ENCODE results near the gene RNLS. TPM values are rescaled to one million over a fixed set of nuclear protein-coding genes. Genes with fewer than 3 reads are reported as not detected.
A peak's percentile ranks its signal among the peaks of the same experiment; 100 is the strongest.
"Not testable (repeated sequence)": the region's sequence is repeated elsewhere in the genome, so short reads cannot be mapped to it uniquely, and the experiment has no call there.

Gene RNLS
- total and polyA plus RNA-seq, 2 of the 4 experiments (the other 2 are of a cell fraction): 4.5 to 7.0 TPM

DNA sequence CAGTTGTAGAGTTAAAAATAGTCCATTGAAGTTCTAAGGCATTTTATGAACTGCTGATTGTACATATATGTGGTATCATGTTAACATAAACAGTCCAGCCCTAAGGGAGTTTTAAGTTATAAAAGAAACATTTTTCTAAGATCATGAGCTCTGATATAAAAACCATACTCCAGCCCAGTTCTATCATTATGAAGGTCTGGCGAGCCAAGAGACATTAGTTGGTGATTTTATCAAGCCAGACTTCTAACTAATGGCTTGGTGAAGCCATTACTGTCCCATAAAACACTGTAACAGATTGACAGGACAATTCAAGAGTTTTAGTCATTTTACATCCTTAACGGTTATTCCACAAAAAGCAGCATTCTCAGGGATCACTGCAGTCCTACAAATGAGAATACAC is 221.6 kb downstream of the RNLS start:
- no peak overlapping the region for H4K5ac ChIP-seq (ENCODE audit: low read depth, low read length)
- dilution Hi-C loops (cut with HindIII; ENCODE audit: low sequenced_read_pairs, unreplicated experiment) (no loop called here), intact Hi-C loops (cut with micrococcal nuclease) (no loop called here), in situ Hi-C loops (cut with MboI; ENCODE audit: low sequenced_read_pairs) (no loop called here)
- H2BK120ac ChIP-seq (ENCODE audit: low read depth, low read length): no peak overlapping the region
- TF ChIP-seq, protein P1, sequence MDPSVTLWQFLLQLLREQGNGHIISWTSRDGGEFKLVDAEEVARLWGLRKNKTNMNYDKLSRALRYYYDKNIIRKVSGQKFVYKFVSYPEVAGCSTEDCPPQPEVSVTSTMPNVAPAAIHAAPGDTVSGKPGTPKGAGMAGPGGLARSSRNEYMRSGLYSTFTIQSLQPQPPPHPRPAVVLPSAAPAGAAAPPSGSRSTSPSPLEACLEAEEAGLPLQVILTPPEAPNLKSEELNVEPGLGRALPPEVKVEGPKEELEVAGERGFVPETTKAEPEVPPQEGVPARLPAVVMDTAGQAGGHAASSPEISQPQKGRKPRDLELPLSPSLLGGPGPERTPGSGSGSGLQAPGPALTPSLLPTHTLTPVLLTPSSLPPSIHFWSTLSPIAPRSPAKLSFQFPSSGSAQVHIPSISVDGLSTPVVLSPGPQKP (IDR thresholded peaks at IDR 0.05; ENCODE audit: borderline replicate concordance, low read depth, low read length): no peak
- no peak for TF ChIP-seq MAFK (IDR thresholded peaks at IDR 0.05; ENCODE audit: low read depth, low read length)
- no peak for TF ChIP-seq NFE2L2 (IDR thresholded peaks at IDR 0.05; ENCODE audit: low read depth, low read length)
- TF ChIP-seq, protein P2, sequence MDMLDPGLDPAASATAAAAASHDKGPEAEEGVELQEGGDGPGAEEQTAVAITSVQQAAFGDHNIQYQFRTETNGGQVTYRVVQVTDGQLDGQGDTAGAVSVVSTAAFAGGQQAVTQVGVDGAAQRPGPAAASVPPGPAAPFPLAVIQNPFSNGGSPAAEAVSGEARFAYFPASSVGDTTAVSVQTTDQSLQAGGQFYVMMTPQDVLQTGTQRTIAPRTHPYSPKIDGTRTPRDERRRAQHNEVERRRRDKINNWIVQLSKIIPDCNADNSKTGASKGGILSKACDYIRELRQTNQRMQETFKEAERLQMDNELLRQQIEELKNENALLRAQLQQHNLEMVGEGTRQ (IDR thresholded peaks at IDR 0.05; ENCODE audit: low read depth, low read length): no peak
- H2AK5ac ChIP-seq (ENCODE audit: low read depth, low read length): no peak overlapping the region
- H4K8ac ChIP-seq (ENCODE audit: low read depth in 2 of 2, low read length in 2 of 2): no peak overlapping the region
- H2BK15ac ChIP-seq (ENCODE audit: low read depth, low read length): no peak overlapping the region
- no peaks in the 10 kb centered on the region for H3K79me1 ChIP-seq (ENCODE audit: low read depth in 1 of 2, low read length in 2 of 2)
- H4K91ac ChIP-seq (ENCODE audit: insufficient read depth, low read depth, low read length): no peak overlapping the region
- DNase-seq (peak; percentile 10), ATAC-seq (ENCODE audit: low read depth) (no peak; the same call in 1 of the 2 replicates)
- no peak overlapping the region for H3K27ac ChIP-seq (ENCODE audit: insufficient read depth, low read length)
- H4K20me1 ChIP-seq (ENCODE audit: insufficient read depth, low read length): no peaks in the 10 kb centered on the region
- H3K4me2 ChIP-seq (ENCODE audit: low read depth, low read length): no peak overlapping the region
- WGBS, 2 experiments (ENCODE audit: extremely low coverage in 2 of 2, insufficient read length in 1 of 2): no CpG with 5 or more reads among the region's 2 CpGs
- no TSS peak for BruUV-seq (replicated peaks)
- H3K4me1 ChIP-seq (ENCODE audit: control insufficient read depth, insufficient read depth, low read length): no peaks in the 10 kb centered on the region
- H3K56ac ChIP-seq (ENCODE audit: extremely low read depth, insufficient read depth, low read length): no peak overlapping the region
- no peaks in the 10 kb centered on the region; the same call in 1 of the 2 replicates for H3K27me3 ChIP-seq (ENCODE audit: control insufficient read depth, insufficient read depth, low read length)
- H3K18ac ChIP-seq (ENCODE audit: low read depth, low read length): no peak overlapping the region
- H2AFZ ChIP-seq (replicated peaks; ENCODE audit: low read length, poor library complexity): no peak overlapping the region
- no peak overlapping the region for H3K9ac ChIP-seq (ENCODE audit: low read depth, low read length)
- no peak overlapping the region for H3K14ac ChIP-seq (replicated peaks; ENCODE audit: low read depth, low read length)
- ChIA-PET CTCF (no interaction called here), POLR2A (ENCODE audit: unreplicated experiment) (no interaction called here)
- H3K36me3 ChIP-seq (ENCODE audit: control insufficient read depth, insufficient read depth, low read length): no peaks in the 10 kb centered on the region
- no peak overlapping the region for H3K4ac ChIP-seq (ENCODE audit: low read depth, low read length)
- no peak overlapping the region for H2BK5ac ChIP-seq (ENCODE audit: low read depth, low read length, poor library complexity, severe bottlenecking)
- 0 out of 2 replicates have a peak, but pooled peaks cover 2% of the 10 kb centered on the region for H3K9me3 ChIP-seq (ENCODE audit: control insufficient read depth, insufficient read depth, low read length)
- no peaks in the 10 kb centered on the region for H3K9me1 ChIP-seq (ENCODE audit: insufficient read depth, low read length)
- no peak overlapping the region for H2AK9ac ChIP-seq (replicated peaks; ENCODE audit: low read depth, low read length, poor library complexity)
- no peak overlapping the region for H2BK20ac ChIP-seq (ENCODE audit: low read depth, low read length)
- no peak overlapping the region for H3K4me3 ChIP-seq (ENCODE audit: insufficient read depth, low read depth, low read length)
- H3K23ac ChIP-seq (ENCODE audit: low read depth, low read length): no peak overlapping the region

- H3K9me3 ChIP-seq (ENCODE audit: control insufficient read depth, insufficient read depth, low read length); CTCF ChIA-PET; H3K4me2 ChIP-seq (ENCODE audit: low read depth, low read length); H3K9me1 ChIP-seq (ENCODE audit: insufficient read depth, low read length); H2BK15ac ChIP-seq (ENCODE audit: low read depth, low read length); H3K18ac ChIP-seq (ENCODE audit: low read depth, low read length); H3K4ac ChIP-seq (ENCODE audit: low read depth, low read length); in situ Hi-C loops (cut with MboI; ENCODE audit: low sequenced_read_pairs); H3K56ac ChIP-seq (ENCODE audit: extremely low read depth, insufficient read depth, low read length); H3K4me3 ChIP-seq (ENCODE audit: insufficient read depth, low read depth, low read length); H2BK5ac ChIP-seq (ENCODE audit: low read depth, low read length, poor library complexity, severe bottlenecking); ATAC-seq (ENCODE audit: low read depth); H3K14ac ChIP-seq (replicated peaks; ENCODE audit: low read depth, low read length); H2AFZ ChIP-seq (replicated peaks; ENCODE audit: low read length, poor library complexity); H3K79me1 ChIP-seq (ENCODE audit: low read depth in 1 of 2, low read length in 2 of 2); H3K27me3 ChIP-seq (ENCODE audit: control insufficient read depth, insufficient read depth, low read length); H3K23ac ChIP-seq (ENCODE audit: low read depth, low read length); H2AK9ac ChIP-seq (replicated peaks; ENCODE audit: low read depth, low read length, poor library complexity); H3K9ac ChIP-seq (ENCODE audit: low read depth, low read length); H4K8ac ChIP-seq (ENCODE audit: low read depth in 2 of 2, low read length in 2 of 2); dilution Hi-C loops (cut with HindIII; ENCODE audit: low sequenced_read_pairs, unreplicated experiment); POLR2A ChIA-PET (ENCODE audit: unreplicated experiment); H3K4me1 ChIP-seq (ENCODE audit: control insufficient read depth, insufficient read depth, low read length); H2AK5ac ChIP-seq (ENCODE audit: low read depth, low read length); H2BK20ac ChIP-seq (ENCODE audit: low read depth, low read length); H4K91ac ChIP-seq (ENCODE audit: insufficient read depth, low read depth, low read length); intact Hi-C loops (cut with micrococcal nuclease); H4K20me1 ChIP-seq (ENCODE audit: insufficient read depth, low read length); H2BK120ac ChIP-seq (ENCODE audit: low read depth, low read length); H3K27ac ChIP-seq (ENCODE audit: insufficient read depth, low read length); BruUV-seq (replicated peaks); H3K36me3 ChIP-seq (ENCODE audit: control insufficient read depth, insufficient read depth, low read length); DNase-seq; H4K5ac ChIP-seq (ENCODE audit: low read depth, low read length): not testable (repeated sequence)
- WGBS, 2 experiments (ENCODE audit: extremely low coverage in 2 of 2, insufficient read length in 1 of 2): 94% methylated on average over 7 of the region's 12 CpGs; no CpG with 5 or more reads in 1 of the 2 experiments
Observed at GRCh38 chr10:88355750-88356149, 227.4 kb downstream of the RNLS start.

All from IMR-90 (cell line).